Stomach (tissue), 9 donors: ENCODE results near the gene WWP2. TPM values are rescaled to one million over a fixed set of nuclear protein-coding genes. Genes with fewer than 3 reads are reported as not detected.

Experiments
- DNase-seq, 2 donors: peaks; one replicate each; pipeline versions ENCODE4 v3.0.0 to v3.0.0-alpha.2; 2013 to 2019
- H3K27ac ChIP-seq, 5 donors: fragments of 200-600 bp in 4 of 5; sonication (generic) in 4 of 5; one replicate each; pipeline ENCODE4 v1.5.1; 2013 to 2019; ENCODE audit warnings: mild to moderate bottlenecking in 1 of 5, moderate library complexity in 1 of 5
- H3K27me3 ChIP-seq, 3 donors: fragments of 200-600 bp; sonication (generic); one replicate each; pipeline ENCODE4 v1.5.1; 2017 to 2019; ENCODE audit warnings: mixed run types in 1 of 3
- H3K36me3 ChIP-seq, 4 donors: fragments of 200-600 bp; sonication (generic); 1 replicate in 3 of 4; 2 replicates in 1 of 4; pipeline ENCODE4 v1.5.1; 2016 to 2019
- H3K4me1 ChIP-seq, 4 donors: fragments of 200-600 bp; sonication (generic); one replicate each; pipeline ENCODE4 v1.5.1; 2016 to 2019
- H3K4me3 ChIP-seq, 4 donors: fragments of 200-600 bp; sonication (generic) in 3 of 4; one replicate each; pipeline ENCODE4 v1.5.1; 2016 to 2019; ENCODE audit warnings: mild to moderate bottlenecking in 1 of 4
- H3K9me3 ChIP-seq, 4 donors: fragments of 200-600 bp; sonication (generic); one replicate each; pipeline ENCODE4 v1.5.1; 2016 to 2019
- EP300 ChIP-seq: sonication (generic); formaldehyde crosslinking; IDR thresholded peaks from one replicate; pipeline ENCODE4 v1.6.1; 2017; ENCODE audit warnings: antibody characterized with exemption
- POLR2A ChIP-seq, 4 donors: fragments of 450-650 bp; IDR thresholded peaks; one replicate each; pipeline ENCODE4 v1.6.1; 2016; ENCODE audit warnings: antibody characterized with exemption in 4 of 4, control low read depth in 2 of 4, mild to moderate bottlenecking in 1 of 4, moderate library complexity in 1 of 4
- POLR2AphosphoS5 ChIP-seq, 3 donors: sonication (generic); formaldehyde crosslinking; IDR thresholded peaks; one replicate each; pipeline ENCODE4 v1.6.1; 2016; ENCODE audit warnings: antibody characterized with exemption in 3 of 3
- WGBS, 5 donors: extraction: QIAGEN DNeasy Blood & Tissue Kit in 3 of 5; methylation state at CpG; one replicate each; pipeline versions ENCODE4 v1.1.5 to v1.1.7; 2013 to 2018; 5-methylcytosine and 5-hydroxymethylcytosine counted together
- intact Hi-C: fragments of 100-400 bp; cut with DNase I; formaldehyde crosslinking; loops from one replicate; pipeline ENCODE4 v1.15.1; 2023; ENCODE audit warnings: low total_unique reads
- polyA plus RNA-seq, 3 donors: library from polyadenylated mRNA; stranded (reverse); fragments of 200-250 nt; gene quantifications; one replicate each; pipeline ENCODE4 v1.2.3, GENCODE V29; 2013
- total RNA-seq, 5 donors: library from RNA; depleted of rRNA; stranded (reverse); fragments of >200 nt; gene quantifications; one replicate each; pipeline versions ENCODE4 v1.1.0 to v1.2.3, GENCODE V29; 2014 to 2016
- TF ChIP-seq, protein P1 (sequence below), 7 experiments: fragments of 450-650 bp in 4 of 7; fragments of 200-600 bp in 3 of 7; sonication (generic) in 3 of 7; IDR thresholded peaks; one replicate each; pipeline ENCODE4 v1.5.1; 2016 to 2019; ENCODE audit warnings: antibody characterized with exemption in 7 of 7, control low read depth in 2 of 7, mild to moderate bottlenecking in 1 of 7
- donor health status: healthy with polysubstance abuse.
- donor health status: Bipolar disorder and iron deficiency.
- donor health status: healthy.

The WWP2 gene
- total and polyA plus RNA-seq, 8 donors: 16.0 to 442 (median 35.2) TPM

DNA sequence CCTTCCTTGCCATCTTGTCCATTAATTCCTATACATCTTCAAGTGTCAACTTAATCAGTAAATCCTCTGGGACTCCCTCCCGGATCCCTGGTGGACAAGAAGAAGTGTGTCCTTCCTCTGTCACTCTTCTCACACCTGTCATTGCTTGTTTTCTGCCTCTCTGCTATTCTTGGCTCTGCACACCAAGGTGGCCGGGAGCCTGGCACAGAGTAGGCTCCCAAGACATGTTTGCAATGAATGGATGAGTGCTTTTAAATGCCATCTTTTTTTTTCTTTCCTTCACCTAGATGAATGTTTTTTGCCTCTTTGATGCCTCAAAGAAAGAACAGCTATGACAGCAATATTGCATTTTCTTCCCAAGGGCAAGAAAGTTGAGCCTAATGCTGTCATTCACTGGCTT, 131.0 kb downstream of the WWP2 start:
- H3K9me3 ChIP-seq: no peaks in the 10 kb centered on the region
- H3K27me3 ChIP-seq: no peaks in the 10 kb centered on the region
- H3K36me3 ChIP-seq: peaks cover 12 to 53% (median 31%) of the 10 kb centered on the region in 4 donors
- intact Hi-C loops: no loop called here
- peaks cover 12 to 22% (median 21%) of the 10 kb centered on the region in 4 donors for H3K4me1 ChIP-seq
- WGBS, 5 donors: 78 to 82% (median 82%) methylated on average over 2 of the region's 2 CpGs
- TF ChIP-seq POLR2A (IDR thresholded peaks at IDR 0.05) (no peak), POLR2AphosphoS5 (IDR thresholded peaks at IDR 0.05) (no peak), EP300 (no peak)
- TF ChIP-seq, protein P1, sequence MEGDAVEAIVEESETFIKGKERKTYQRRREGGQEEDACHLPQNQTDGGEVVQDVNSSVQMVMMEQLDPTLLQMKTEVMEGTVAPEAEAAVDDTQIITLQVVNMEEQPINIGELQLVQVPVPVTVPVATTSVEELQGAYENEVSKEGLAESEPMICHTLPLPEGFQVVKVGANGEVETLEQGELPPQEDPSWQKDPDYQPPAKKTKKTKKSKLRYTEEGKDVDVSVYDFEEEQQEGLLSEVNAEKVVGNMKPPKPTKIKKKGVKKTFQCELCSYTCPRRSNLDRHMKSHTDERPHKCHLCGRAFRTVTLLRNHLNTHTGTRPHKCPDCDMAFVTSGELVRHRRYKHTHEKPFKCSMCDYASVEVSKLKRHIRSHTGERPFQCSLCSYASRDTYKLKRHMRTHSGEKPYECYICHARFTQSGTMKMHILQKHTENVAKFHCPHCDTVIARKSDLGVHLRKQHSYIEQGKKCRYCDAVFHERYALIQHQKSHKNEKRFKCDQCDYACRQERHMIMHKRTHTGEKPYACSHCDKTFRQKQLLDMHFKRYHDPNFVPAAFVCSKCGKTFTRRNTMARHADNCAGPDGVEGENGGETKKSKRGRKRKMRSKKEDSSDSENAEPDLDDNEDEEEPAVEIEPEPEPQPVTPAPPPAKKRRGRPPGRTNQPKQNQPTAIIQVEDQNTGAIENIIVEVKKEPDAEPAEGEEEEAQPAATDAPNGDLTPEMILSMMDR (IDR thresholded peaks at IDR 0.05): no peak
- no peak overlapping the region for H3K4me3 ChIP-seq
- no peak overlapping the region for H3K27ac ChIP-seq
- no peak for DNase-seq

DNA sequence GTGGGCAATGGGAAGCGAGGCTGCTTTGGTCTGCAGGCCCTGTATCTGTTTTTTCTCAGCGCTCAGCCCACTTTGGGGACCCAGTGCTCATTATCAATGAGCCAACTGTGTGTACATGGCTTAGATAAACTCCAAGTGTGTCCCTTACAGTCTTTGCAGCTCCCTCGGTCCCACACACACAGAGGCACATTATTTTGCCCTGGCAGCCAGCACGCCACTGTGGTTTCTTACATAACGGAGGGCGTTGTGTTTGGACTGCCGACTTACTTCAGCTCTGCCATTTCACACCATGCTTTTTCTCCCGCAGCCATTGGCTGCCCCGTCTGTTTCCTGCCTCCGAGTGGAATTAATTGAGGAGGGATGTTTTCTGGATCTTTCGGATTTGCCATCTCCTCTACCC, 132.5 kb downstream of the WWP2 start:
- Histone ChIP-seq H3K36me3 (peaks cover 0 to 37% (median 20%) of the 10 kb centered on the region in 4 donors), H3K27ac (peak overlapping the region in 1 of 5 donors; percentile 16), H3K9me3 (no peaks in the 10 kb centered on the region), H3K4me1 (peaks cover 8 to 15% (median 15%) of the 10 kb centered on the region in 4 donors), H3K27me3 (no peaks in the 10 kb centered on the region), H3K4me3 (no peak overlapping the region)
- peak; percentile 32 to 51 for DNase-seq
- intact Hi-C loops: no loop called here
- no peak for TF ChIP-seq POLR2A (IDR thresholded peaks at IDR 0.05)
- TF ChIP-seq, protein P1 (IDR thresholded peaks at IDR 0.05): no peak
- no peak for TF ChIP-seq EP300
- TF ChIP-seq POLR2AphosphoS5 (IDR thresholded peaks at IDR 0.05): no peak
- WGBS, 5 donors: 40 to 64% (median 57%) methylated on average over 11 of the region's 11 CpGs

DNA sequence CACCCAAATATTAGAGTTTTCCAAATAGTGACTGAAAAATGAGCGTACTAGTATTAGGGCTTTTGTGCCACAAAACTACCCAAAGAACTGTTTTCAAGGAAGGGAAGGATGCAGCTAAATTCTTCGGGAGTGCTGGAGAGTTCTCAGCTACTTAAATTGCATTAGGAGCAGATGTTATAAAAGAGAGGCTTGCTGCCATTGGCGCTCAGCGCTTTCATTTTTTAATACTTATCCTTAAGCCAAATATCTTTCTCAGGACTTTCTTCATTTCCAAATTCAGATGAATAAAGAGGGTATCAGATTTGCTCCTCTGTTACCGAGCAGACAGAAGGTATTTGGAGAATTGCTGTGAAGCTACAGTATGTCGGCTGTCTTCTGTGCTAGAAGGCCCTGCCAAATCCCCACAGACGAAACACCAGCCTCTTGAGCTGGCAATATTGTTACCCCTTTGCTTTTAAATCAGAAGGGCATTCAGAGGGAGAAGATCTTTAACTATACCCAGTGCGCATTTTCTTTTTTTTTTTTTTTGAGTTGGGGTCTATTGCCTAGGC, 141.8 kb downstream of the WWP2 start:
- TF ChIP-seq POLR2AphosphoS5 (IDR thresholded peaks at IDR 0.05): no peak
- TF ChIP-seq, protein P1 (IDR thresholded peaks at IDR 0.05): no peak
- TF ChIP-seq EP300: no peak
- TF ChIP-seq POLR2A (IDR thresholded peaks at IDR 0.05): no peak
- no peaks in the 10 kb centered on the region for H3K27me3 ChIP-seq
- H3K27ac ChIP-seq: no peak overlapping the region
- H3K9me3 ChIP-seq: no peaks in the 10 kb centered on the region
- DNase-seq: no peak
- no peak overlapping the region for H3K4me3 ChIP-seq
- intact Hi-C loops: no loop called here
- WGBS, 5 donors: 84 to 97% (median 93%) methylated on average over 8 of the region's 8 CpGs
- H3K4me1 ChIP-seq: peaks cover 0 to 11% (median 4%) of the 10 kb centered on the region in 4 donors
- peaks cover 0 to 40% (median 21%) of the 10 kb centered on the region in 4 donors for H3K36me3 ChIP-seq

DNA sequence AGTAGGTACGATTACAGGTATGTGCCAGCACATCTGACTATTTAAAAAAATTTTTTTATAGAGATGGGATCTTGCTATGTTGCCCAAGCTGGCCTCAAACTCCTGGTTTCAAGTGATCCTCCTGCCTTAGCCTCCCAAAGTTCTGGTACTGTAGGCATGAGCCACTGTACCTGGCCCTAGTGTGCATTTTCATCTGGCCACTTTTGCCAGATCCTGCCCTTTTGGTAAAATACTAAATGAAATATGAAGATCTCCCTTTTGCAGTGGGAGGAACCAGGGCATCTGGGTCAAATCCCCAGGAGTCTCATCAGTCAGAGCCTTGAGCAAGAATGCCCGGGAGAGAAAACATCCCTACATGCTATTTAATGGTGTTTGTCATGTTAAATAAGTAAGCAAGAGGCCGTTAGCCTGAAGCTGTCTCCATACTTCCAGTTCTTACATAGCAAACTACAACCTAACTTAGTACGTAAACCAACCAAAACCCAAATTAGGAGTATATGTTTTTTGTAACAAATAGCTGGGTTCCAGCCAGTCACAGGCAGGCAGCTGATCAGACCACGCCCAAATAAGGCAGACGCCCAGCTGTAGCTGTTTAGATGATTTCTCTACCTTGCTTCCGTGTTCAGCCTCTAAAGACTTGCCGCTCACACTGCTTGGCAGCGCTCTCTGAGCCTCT, 142.5 kb downstream of the WWP2 start:
- Histone ChIP-seq H3K27me3 (no peaks in the 10 kb centered on the region), H3K27ac (peak overlapping the region in 3 of 5 donors; percentile 17 to 48 (median 18)), H3K36me3 (peaks cover 0 to 47% (median 28%) of the 10 kb centered on the region in 4 donors), H3K4me1 (peaks cover 0 to 11% (median 4%) of the 10 kb centered on the region in 4 donors), H3K9me3 (no peaks in the 10 kb centered on the region), H3K4me3 (no peak overlapping the region)
- intact Hi-C loops: no loop called here
- peak in 1 of 2 donors; percentile 60 for DNase-seq
- 67 to 85% (median 75%) methylated on average over 9 of the region's 9 CpGs for WGBS, 5 donors
- TF ChIP-seq POLR2A (IDR thresholded peaks at IDR 0.05): no peak
- TF ChIP-seq, protein P1 (IDR thresholded peaks at IDR 0.05): no peak
- TF ChIP-seq EP300: no peak
- no peak for TF ChIP-seq POLR2AphosphoS5 (IDR thresholded peaks at IDR 0.05)
